GM13976 (cell line): ENCODE data around the gene SCOC.

ENCODE experiments used
- DNase-seq: peaks from one replicate; pipeline ENCODE4 v3.0.0; 2012; ENCODE audit warnings: low spot score
- CTCF ChIP-seq: IDR thresholded peaks from 2 replicates; pipeline ENCODE4 v1.5.1; 2012; ENCODE audit warnings: borderline replicate concordance, mild to moderate bottlenecking; ENCODE audit not compliant: insufficient read depth; ENCODE audit errors: extremely low read depth, missing control alignments, control extremely low read depth
- in situ Hi-C: fragments of 300-500 bp; cut with MboI; formaldehyde crosslinking; loops from one replicate; pipeline ENCODE4 v1.12.0; 2022; ENCODE audit warnings: low sequenced_read_pairs, mixed read lengths, inconsistent platforms; ENCODE audit not compliant: unreplicated experiment

SCOC gene

GRCh38 chr4:140368686-140369085 lies 4.8 kb upstream of the SCOC start:
- in situ Hi-C loops = loop anchor here (25.0 kb wide), 1 partner anchor 244 kb away; no protein-coding TSS in a partner anchor
- TF ChIP-seq CTCF = no peak
- no peak for DNase-seq

GRCh38 chr4:140372751-140373327 lies 607 bp upstream of the SCOC start:
- TF ChIP-seq CTCF = no peak
- DNase-seq = peak; percentile 59
- in situ Hi-C loops = loop anchor here (25.0 kb wide), 1 partner anchor 239 kb away; no protein-coding TSS in a partner anchor

- TF ChIP-seq CTCF = no peak
- in situ Hi-C loops = loop anchor here (25.0 kb wide), 1 partner anchor 238 kb away; no protein-coding TSS in a partner anchor
- no peak for DNase-seq
These were observed 658 bp downstream of the SCOC start for GRCh38 chr4:140374130-140374477.

GRCh38 chr4:140382732-140383131 lies 9.3 kb downstream of the SCOC start:
- DNase-seq = no peak
- in situ Hi-C loops = no loop called here

GRCh38 chr4:140388015-140388414 lies 14.6 kb downstream of the SCOC start:
- DNase-seq = no peak
- TF ChIP-seq CTCF = no peak
- in situ Hi-C loops = no loop called here

More at GRCh38 chr4:140382732-140383131, 9.3 kb downstream of the SCOC start:
- TF ChIP-seq CTCF = no peak

GRCh38 chr4:140395668-140396067 lies 22.2 kb downstream of the SCOC start:
- in situ Hi-C loops = no loop called here
- TF ChIP-seq CTCF = no peak
- no peak for DNase-seq

- in situ Hi-C loops = no loop called here
- DNase-seq = no peak
These were observed 26.7 kb downstream of the SCOC start for GRCh38 chr4:140400111-140400510.

More at GRCh38 chr4:140400111-140400510, 26.7 kb downstream of the SCOC start:
- no peak for TF ChIP-seq CTCF
